ENCODE results near the gene ANO6.

Gene ANO6

DNA sequence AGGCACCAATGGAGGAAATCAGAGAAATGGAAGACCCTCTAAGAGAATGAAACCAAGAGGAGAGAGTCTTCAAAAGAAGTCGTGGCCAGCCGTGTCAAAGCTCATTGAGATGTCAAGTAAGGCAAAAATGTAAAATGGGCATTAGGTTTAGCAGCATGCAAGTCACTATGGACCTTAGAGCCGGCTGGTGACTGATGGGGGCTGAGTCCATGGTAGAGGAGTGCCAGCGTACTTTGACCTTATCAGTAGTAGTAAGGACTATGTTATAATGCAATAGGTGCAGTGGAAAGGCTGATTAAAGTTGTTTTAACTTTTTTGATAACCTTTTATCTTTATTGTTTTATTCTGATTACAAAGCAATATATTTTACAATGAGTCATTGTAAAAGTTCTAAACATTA, 66.5 kb downstream of the ANO6 start:
- no peak for DNase-seq

DNA sequence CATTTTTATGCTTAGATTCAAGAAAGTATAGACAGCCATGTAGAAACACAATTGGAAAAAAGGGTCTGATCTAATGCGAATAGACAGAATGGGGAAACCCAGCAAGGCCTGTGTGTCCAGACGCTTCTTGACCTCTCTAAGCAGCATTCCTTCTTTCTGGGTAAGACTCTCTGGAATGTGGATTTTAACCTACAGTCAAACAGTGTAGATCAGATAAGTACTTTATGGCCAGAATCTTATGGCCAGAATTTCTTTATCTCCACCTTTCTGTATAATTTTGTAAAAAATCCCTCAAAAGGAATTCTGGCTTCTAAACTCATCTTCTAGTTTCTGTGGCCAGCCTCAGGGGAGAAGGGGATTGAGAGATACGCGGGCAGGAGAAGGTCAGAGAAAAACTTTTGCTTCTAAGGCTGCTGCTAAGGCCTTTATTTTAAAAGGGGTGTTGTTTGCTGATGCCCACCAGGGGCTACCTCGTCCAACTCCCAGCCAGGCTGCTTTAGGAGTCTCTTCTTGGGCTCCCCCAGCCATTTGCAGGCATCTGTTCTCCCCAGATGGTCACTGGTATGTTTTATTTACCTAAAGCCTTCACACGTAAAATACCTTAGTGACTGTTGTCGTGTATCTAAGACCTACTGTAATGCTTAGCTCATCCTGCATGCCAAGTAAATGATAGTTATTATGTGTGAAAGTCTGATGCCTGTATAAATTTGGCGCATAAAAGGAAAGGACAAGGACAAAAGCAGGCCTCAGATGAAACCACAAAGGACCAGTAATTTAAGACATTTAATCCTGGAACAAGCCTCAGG, 68.4 kb downstream of the ANO6 start:
- no peak for DNase-seq

DNA sequence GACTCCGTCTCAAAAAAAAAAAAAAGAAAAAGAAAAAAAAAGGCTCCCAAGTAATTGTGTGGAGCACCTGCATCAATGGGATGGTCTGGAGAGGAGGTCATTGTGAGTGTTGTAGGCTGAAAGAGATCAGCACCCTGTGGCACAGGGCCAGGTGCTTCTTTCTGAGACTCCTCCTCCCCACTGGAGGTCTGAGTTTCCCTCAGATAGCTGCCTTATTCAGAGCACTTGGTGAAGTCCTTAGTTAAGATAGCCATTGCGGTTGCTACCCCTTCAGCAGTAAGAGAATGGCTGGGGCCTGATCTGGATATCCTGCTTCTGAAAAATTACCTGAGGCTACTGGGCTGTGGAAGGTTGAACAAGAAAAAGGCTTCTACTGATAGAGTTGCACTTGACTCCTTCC, 69.8 kb downstream of the ANO6 start:
- no peak for DNase-seq

DNA sequence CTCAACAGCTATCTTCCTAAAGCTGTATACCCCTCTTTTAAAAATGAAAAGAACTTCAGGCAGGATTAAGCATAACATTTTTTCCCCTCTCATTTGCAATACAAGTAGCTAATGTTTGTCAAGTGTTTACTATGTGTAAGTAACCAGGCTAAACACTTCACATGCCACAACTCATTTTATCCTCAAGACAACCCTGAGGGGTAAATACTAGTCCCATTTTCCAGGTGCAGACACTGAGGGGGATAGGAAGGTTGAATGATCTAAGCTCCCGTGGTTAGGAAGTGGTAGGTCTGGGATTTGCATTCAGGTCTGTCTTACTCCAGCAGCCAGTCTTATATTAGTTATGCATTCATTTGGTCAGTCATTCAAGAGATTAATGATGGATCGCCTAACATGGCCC, 70.7 kb downstream of the ANO6 start:
- no peak for DNase-seq

DNA sequence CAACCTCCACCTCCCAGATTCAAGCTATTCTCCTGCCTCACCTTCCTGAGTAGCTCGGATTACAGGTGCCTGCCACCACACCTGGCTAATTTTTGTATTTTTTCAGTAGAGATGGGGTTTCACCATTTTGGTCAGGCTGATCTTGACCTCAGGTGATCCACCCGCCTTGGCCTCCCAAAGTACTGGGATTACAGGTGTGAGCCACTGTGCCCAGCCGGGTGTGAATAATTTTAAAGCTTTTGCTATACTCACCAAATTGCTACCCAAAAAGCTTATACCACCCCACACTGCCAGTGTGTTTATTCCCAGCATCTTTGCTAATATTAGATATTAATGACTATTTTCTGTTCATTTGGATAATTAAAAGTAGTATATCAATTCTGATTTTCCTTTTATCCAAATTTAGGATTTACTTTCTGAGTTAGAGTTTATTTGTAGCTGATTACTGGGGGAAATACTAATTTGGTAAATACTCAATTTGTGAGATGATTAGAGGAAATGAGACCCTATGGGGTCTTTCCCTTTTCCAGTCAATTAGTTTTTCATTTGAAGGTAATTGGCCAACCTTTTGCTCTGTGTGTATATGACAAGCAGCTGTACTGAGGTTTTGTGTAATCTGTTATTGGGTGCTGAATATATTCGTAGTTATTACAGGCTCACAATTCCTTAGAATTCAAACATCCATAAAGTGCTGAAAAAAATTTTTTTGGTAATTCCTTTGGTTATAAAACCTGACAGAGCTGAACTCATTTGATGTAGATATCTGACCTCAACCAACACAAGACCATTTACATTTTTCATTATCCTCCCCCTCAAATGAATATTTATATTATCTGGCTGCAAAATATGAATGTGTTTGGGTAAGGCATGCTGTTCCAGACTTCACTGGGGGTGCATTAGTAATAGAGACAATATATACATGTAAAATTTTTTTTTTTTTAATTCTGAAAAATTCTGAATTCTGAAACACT, 73.6 kb downstream of the ANO6 start:
- DNase-seq = no peak

DNA sequence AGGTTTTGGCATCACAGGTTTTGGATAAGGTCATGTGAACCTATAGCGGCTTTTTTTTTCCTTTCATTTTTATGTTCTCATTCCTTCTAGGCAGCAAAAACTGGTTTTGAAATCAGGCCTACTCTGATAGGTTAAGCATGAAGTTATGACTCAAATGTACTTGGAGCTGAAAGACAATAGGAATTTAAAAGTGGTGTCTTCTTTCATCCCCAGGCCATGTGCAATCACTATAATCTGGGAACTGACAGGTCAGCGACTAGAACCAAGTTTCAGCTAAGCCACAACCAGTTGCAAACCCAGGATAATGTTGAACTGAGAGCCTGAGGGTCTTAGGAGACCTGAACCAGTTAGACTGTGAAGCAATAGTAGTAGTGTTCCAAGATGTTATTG, 74.3 kb downstream of the ANO6 start:
- no peak for DNase-seq

DNA sequence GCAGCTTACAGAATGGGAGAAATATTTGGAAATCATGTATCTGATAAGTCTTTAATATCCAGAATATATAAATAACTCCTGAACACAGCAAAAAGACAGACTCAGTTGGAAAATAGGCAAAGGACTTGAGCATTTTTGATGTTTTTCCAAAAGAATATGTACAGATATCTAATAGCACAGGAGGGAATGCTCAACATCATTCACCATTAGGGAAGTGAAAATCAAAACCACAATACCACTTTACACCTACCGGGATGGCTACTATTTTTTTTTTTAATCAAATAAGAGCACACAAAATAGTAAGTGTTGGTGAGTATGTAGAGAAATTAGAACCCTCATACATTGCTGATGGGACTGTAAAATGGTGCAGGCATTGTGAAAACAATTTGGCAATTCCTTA, 75.6 kb downstream of the ANO6 start:
- no peak for DNase-seq

DNA sequence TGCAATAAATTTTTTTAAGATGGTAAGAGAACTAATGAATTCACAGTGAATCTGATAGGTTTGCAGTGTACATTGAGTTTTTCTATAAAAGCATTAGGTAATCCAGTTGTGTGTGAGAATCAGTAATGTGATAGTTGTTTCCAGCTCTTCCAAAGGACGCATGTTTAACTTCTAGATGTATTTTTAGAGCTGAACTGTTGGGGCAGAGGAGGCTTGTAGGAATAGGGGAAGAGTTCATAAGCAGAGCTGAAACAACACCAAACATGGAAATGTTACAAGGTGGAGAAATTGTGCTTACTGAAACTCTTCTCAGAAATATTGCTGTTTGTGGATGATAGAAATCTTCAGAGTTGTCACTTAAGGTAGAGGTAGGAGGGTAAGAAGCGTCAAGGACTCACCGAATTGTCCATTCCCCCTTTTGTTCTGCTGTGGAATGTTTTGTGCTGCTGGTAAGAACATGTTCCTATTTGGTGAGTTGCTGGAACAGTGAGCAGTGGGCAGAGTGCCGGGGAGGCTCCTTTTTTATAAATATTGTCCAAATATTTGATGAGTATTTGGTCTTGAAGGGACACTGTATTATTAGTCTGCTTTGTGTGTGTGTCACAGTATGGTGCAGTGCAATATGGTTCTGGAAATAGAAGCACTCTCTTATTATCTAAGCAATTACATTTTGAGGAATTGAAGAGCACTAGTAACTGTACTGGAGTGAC, 76.7 kb downstream of the ANO6 start:
- no peak for DNase-seq

DNA sequence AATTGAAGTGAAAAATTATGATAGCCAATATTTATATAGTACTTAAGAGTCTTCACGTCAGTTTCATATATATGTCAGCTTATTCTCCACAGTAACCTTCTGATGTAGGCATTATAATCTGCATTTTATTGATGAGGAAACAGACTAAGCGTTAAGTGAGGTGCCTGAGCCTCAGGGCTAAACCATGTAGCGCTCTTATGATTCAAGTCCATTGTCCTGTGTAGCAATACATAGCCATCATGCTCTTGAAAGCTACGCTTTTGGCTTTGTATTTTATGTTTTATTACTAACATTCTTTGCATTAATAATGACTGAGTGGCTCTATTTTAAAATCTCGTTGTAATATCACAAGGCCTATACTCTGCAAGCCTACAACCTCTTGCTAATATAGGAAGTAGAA, 79.0 kb downstream of the ANO6 start:
- no peak for DNase-seq

DNA sequence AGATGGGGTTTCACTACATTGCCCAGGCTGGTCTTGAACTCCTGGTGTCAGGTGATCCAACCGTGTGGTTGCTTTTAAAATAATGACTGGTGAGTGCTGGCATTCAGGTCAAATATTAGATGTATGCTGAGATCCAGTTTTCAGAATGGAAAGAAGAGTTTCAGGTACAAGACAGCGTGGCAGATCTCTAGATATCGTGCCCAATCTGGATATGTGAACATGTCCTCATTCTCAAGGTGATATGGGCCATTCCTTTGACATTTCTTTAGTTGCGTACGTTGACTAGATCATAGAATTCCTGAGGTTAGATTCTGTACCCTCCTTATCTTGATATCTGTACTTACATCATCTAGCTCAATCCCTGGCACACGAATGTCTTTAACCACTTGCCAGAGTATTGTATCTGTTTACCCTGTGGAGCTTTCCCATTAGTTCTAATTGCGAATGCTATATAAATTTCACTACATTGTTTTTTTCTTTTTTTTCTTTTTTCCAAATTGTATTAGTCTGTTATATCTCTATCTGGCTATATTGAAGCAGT, 80.2 kb downstream of the ANO6 start:
- no peak for DNase-seq

DNA sequence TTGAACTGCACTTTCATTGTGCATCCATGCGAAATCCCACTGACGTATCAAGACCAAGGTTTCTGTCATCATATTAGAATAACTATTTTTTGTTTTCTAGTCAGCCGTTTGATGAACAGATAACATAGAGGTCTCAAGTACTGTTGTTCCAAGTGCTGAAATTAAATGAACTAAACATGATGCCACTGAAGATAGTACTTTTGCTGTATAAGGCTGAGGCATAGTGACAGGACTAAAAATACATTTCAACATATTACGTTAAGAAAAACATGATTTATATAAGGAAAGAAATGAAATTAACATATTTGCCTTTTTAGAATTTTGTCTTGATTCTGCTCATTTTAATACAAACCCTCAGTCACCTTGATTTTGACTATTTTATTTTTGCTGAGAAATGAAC, 82.2 kb downstream of the ANO6 start:
- no peak for DNase-seq

DNA sequence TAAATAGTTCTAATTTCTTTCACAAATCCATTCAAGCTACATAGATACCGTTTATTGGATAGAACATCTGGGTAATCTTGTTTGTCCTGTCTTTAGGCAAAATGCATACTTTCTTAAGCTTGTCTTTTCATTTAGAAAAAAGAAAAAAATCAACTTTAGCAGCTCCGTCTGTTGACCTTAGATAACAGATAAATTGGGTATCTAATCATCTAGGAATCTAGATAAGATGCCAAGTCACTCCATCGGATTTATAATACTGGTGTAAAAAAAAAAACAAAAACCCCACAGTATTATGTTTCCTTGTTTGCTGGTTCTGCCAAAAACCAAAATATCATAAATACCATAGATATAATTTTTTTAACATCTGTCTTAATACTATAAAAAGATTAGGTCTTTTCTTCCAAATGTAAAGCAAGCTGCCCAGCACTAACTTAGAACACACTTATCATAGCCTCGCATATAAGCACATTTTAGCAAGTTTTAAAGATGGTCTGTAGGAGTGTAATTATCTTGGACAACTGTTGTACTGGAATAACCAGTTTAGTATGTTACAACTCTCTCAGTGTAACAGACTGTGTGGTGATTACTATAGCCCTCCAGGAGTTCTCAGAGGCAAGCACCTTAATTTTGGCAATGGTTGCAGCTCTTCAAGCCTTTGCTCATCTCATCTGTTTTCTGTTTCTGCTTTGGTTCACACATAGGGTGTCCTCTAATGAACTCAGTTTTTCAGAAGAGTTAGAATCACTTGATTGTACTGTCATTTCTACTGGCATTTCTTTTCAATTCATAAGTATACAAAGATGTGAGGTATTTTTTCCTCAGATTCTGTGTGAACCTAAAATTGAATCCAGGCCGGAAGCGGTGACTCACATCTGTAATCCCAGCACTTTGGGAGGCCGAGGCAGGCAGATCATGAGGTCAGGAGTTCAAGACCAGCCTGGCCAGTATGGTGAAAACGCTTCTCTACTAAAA, 83.1 kb downstream of the ANO6 start:
- no peak for DNase-seq

DNA sequence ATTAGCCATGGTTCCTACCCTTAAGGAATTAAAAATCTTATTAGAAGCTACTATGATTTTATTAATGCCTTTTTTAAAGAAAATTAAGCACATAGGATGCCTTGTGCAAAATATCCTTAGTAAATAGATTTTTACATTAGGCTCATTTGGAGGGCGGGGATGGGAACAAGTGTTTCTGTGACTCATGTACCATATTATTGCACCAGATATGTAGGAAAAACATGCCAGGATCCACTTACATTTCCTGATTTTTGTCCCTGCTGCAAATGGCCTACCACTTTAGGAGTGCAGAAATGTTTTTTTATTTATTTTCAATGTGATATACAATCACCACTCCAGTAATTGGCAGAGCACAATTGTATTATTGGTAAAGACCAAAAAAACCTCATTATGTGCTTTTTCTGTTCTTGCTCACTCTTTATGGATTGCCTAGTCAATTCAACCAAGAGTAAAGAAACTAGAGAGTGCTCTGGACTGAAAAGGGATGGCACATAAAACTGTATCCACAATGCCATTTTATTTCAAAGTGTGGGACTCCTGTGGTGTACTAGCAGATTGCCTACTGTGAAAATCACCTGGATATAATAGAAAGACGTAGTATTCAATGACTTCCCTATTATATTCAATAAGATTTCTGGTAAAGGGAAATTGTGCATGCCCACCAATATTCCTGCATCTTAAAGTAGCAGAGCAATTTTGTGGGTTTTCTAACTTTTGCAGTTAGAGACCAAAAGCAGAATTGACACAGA, 86.9 kb downstream of the ANO6 start:
- DNase-seq = no peak

DNA sequence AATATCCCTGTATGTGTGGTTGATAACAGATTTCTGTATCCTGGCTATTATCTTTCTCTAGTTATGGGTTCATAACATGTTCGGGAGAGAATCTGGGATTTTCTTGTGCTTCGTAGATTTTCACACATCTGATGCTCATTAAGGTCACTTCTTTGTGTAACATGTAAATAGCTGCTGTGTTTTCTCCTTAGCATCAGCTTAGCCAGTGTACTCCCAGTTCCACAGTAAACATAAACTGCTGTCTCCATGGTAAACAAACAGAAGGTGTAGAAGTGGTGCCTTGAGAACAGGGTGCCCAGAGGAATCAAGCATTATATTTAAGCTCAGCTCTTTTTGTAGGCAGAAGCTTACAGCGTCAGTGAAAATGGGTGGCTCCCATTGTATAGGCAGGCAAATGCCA, 88.0 kb downstream of the ANO6 start:
- no peak for DNase-seq

DNA sequence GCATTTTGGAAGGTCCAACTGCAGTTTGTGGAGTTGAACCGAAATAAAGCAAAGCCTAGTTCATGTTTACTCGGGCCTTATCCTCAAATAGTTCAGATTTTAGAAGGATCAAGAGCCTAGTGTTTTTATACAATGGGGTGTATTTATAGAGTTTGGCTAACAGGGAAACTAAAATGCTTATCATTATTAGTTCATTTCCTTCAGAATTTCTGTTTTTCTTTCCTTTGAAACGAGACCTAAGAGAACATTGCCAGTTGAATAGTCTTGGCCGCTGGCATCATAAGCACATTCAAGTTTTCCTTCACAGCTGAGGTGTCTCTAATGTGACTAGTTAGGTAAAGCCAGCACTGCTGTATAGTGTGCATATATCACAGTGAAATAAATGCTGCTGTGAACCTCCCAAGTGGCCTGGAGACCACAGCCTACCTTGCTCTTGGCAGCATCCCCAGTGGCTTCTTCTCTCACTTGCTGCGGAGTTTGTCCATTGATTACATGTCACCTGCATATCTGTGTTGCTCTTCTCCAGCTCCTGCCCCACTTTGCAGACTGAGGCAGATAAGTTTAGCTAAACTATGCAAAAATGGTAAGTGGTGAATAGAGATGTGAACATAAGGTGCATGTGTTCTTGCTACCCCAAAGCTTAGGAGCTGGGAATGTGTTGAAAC, 88.8 kb downstream of the ANO6 start:
- no peak for DNase-seq

DNA sequence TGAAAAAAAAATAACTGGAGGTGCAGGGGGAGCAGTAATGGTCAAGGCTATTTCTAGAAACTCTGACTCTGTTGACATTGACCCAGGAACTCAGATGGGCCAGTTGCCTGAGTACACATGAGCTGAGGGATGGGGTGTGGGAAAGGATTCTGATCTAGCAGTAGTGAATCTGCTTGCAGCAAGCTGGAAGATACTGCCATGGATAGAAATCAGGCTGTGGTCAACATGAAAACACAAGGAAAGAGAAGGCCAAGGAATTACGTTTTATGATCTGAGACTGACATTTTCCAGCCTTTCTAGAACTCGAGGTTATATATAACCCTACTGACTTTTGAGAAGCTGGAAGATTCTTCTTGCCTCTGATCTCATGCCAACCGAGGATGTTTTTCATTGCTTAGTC, 90.0 kb downstream of the ANO6 start:
- DNase-seq = no peak

DNA sequence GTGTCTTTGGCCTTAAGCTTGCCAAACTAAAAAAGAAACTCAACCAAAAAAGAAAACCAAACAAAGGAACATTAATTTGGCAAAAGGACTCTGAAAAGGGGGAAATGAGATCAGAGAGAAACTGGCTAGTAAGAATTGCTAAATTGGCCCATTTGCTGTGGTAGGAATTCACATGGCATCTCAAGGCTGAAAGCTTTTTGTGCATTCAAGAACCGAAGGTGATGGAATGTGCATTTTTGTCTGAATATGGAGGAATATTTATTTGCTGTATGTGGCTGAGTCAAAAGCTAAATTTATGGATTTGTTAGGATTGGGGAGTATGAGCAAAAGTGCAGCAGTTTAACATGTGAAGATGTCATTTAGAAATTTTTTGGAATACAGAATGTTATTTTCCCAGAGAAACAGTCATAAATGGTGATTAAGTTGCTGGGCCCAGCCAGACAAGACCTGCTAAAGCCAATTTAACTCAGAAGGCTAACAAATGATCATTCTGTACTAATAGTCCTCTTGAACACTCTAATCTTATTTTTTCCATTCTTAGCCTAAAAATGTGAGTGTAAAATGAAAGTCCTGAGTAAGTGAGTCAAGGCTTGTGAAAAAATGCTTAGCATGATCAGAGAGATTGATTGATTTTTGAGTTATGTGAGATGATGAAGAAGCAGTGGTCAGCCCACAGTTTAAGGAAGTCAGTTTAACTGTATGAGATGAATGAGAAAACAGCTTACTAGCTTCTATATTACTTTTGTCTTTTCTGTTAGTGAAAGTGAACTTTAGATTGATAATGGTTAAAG, 94.1 kb downstream of the ANO6 start:
- DNase-seq = no peak

DNA sequence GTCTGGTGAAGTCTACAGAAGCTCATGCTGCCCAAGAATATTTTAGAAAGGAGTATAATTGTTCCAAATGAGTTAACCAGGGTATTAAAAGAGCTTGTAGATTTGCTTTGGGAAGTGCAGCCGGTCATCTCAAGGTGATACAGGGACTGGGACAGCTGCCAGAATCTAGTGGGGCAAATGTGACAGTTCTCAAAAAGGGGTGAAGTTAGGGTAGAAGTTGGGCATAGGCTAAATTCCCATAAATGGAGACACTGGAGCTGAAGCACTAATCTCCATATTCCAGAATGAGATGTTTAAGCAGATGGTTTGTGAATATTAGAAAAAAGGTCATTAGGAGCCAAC, 94.7 kb downstream of the ANO6 start:
- DNase-seq = no peak

DNA sequence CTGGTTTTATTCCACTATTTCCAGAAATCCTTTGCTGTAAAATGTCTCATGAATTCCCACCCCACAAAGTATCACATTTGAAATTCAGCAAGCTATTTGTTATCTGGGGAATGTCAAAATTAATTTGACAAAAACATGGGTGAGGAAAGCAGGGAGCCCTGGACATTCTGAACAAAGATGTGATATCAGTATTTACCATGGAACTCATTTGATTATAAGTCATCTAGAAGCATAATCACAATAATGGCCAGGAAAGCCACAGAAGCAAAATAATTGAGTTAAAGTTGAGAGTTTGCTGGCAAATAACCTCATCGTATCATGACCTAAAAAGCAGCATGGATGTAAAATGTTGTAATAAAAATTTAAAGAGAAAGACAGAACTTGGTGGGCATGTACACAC, 96.1 kb downstream of the ANO6 start:
- no peak for DNase-seq

DNA sequence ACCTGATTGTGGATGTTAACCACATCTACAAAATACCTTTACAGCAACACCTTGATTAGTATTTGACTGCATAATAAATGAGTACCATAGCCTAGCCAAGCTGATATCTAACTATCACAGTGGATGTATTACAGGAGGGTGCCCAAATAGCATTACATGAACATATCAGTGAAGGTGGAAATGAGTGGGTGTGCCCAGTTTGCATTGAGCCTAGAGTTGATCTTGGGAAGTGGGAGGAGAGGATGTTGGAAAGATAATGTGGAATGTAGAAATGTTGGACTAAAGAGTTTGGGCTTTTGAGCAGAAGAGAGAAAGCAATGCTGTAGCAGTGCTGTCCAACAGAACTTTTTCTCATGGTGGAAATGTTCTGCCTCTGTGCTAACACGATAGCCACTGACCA, 98.9 kb downstream of the ANO6 start:
- no peak for DNase-seq

All from NCI-H187 (cell line).